ENCODE data around the gene ATG101.

ATG101 gene

GRCh38 chr12:52079576-52080402 lies 10.0 kb downstream of the ATG101 start, which contains the start of gene SMIM41:
Gene SMIM41, plus strand, starts transcription at chr12:52079704. Its CDS starts 76 bp downstream, at chr12:52079780.
- no peak for DNase-seq (ENCODE audit: low spot score)

- DNase-seq (ENCODE audit: low spot score): no peak
Observed at GRCh38 chr12:52080403-52081251, 10.8 kb downstream of the ATG101 start.

- DNase-seq (ENCODE audit: low spot score): no peak
Observed at GRCh38 chr12:52081263-52081733, 11.5 kb downstream of the ATG101 start.

- DNase-seq (ENCODE audit: low spot score): no peak
Observed at GRCh38 chr12:52082026-52082668, 12.4 kb downstream of the ATG101 start.

- no peak for DNase-seq (ENCODE audit: low spot score)
Observed at GRCh38 chr12:52082669-52082987, 12.8 kb downstream of the ATG101 start.

- peak; percentile 76 for DNase-seq (ENCODE audit: low spot score)
Observed at GRCh38 chr12:52082988-52083637, 13.3 kb downstream of the ATG101 start.

GRCh38 chr12:52083638-52083996 lies 13.8 kb downstream of the ATG101 start:
- DNase-seq (ENCODE audit: low spot score): no peak

- no peak for DNase-seq (ENCODE audit: low spot score)
Observed at GRCh38 chr12:52084491-52085231, 14.9 kb downstream of the ATG101 start.

GRCh38 chr12:52085682-52086180 lies 16.0 kb downstream of the ATG101 start:
- DNase-seq (ENCODE audit: low spot score): no peak

- DNase-seq (ENCODE audit: low spot score): no peak
Observed at GRCh38 chr12:52086366-52086765, 16.6 kb downstream of the ATG101 start.

- no peak for DNase-seq (ENCODE audit: low spot score)
Observed at GRCh38 chr12:52086944-52087835, 17.4 kb downstream of the ATG101 start.

- DNase-seq (ENCODE audit: low spot score): no peak
Observed at GRCh38 chr12:52087961-52088820, 18.4 kb downstream of the ATG101 start.

GRCh38 chr12:52089491-52089890 lies 19.7 kb downstream of the ATG101 start:
- DNase-seq (ENCODE audit: low spot score): no peak

- no peak for DNase-seq (ENCODE audit: low spot score)
Observed at GRCh38 chr12:52090291-52090690, 20.5 kb downstream of the ATG101 start.

- no peak for DNase-seq (ENCODE audit: low spot score)
Observed at GRCh38 chr12:52091061-52091460, 21.3 kb downstream of the ATG101 start.

- no peak for DNase-seq (ENCODE audit: low spot score)
Observed at GRCh38 chr12:52091869-52092268, 22.1 kb downstream of the ATG101 start.

- no peak for DNase-seq (ENCODE audit: low spot score)
Observed at GRCh38 chr12:52093346-52093745, 23.6 kb downstream of the ATG101 start.

GRCh38 chr12:52096332-52097044 lies 26.7 kb downstream of the ATG101 start:
- no peak for DNase-seq (ENCODE audit: low spot score)
